Measurements from ENCODE around the gene CHD9NB.
"Not testable (repeated sequence)": the region's sequence is repeated elsewhere in the genome, so short reads cannot be mapped to it uniquely, and the experiment has no call there.

The CHD9NB gene

GRCh38 chr16:53078247-53078646 lies 25.6 kb upstream of the CHD9NB start:
- no peak for TF ChIP-seq CTCF (conservative IDR thresholded peaks at IDR 0.05; ENCODE audit: low read length)
- no peak for DNase-seq (ENCODE audit: low read depth)

GRCh38 chr16:53075461-53075860 lies 22.8 kb upstream of the CHD9NB start:
- not testable (repeated sequence) for H3K4me3 ChIP-seq (ENCODE audit: low read length); DNase-seq (ENCODE audit: low read depth)

More at GRCh38 chr16:53078247-53078646, 25.6 kb upstream of the CHD9NB start:
- H3K4me3 ChIP-seq (ENCODE audit: low read length) = no peak overlapping the region

- DNase-seq (ENCODE audit: low read depth); H3K4me3 ChIP-seq (ENCODE audit: low read length): not testable (repeated sequence)
Measured at GRCh38 chr16:53074296-53074695, 21.6 kb upstream of the CHD9NB start.

- H3K4me3 ChIP-seq (ENCODE audit: low read length) = no peak overlapping the region
Measured at GRCh38 chr16:53073022-53073421, 20.3 kb upstream of the CHD9NB start.

GRCh38 chr16:53071748-53072301 lies 19.1 kb upstream of the CHD9NB start:
- TF ChIP-seq CTCF (conservative IDR thresholded peaks at IDR 0.05; ENCODE audit: low read length) = no peak

More at GRCh38 chr16:53073022-53073421, 20.3 kb upstream of the CHD9NB start:
- no peak for DNase-seq (ENCODE audit: low read depth)
- TF ChIP-seq CTCF (conservative IDR thresholded peaks at IDR 0.05; ENCODE audit: low read length) = no peak

GRCh38 chr16:53069772-53070171 lies 17.1 kb upstream of the CHD9NB start:
- no peak for TF ChIP-seq CTCF (conservative IDR thresholded peaks at IDR 0.05; ENCODE audit: low read length)
- no peak overlapping the region for H3K4me3 ChIP-seq (ENCODE audit: low read length)
- no peak for DNase-seq (ENCODE audit: low read depth)

More at GRCh38 chr16:53071748-53072301, 19.1 kb upstream of the CHD9NB start:
- H3K4me3 ChIP-seq (ENCODE audit: low read length) = no peak overlapping the region
- DNase-seq (ENCODE audit: low read depth) = no peak

- no peak for DNase-seq (ENCODE audit: low read depth)
- H3K4me3 ChIP-seq (ENCODE audit: low read length) = no peak overlapping the region
- no peak for TF ChIP-seq CTCF (conservative IDR thresholded peaks at IDR 0.05; ENCODE audit: low read length)
Measured at GRCh38 chr16:53068423-53068833, 15.7 kb upstream of the CHD9NB start.

- DNase-seq (ENCODE audit: low read depth) = no peak
- no peak overlapping the region for H3K4me3 ChIP-seq (ENCODE audit: low read length)
- TF ChIP-seq CTCF (conservative IDR thresholded peaks at IDR 0.05; ENCODE audit: low read length) = no peak
Measured at GRCh38 chr16:53067675-53068074, 15.0 kb upstream of the CHD9NB start.

Data from AG10803 (cell line).